HG03460 (cell line): ENCODE measurements around the gene IRF1.
"Not testable (repeated sequence)": the region's sequence is repeated elsewhere in the genome, so short reads cannot be mapped to it uniquely, and the experiment has no call there.

Experiments
- ATAC-seq: cut with Tn5 transposase; IDR thresholded peaks from one replicate; pipeline ENCODE4 v1.9.1; 2021; ENCODE audit not compliant: unreplicated experiment

IRF1 gene

GRCh38 chr5:132445640-132445923, 45.0 kb downstream of the IRF1 start:
- ATAC-seq, result no peak

GRCh38 chr5:132444841-132445639, 45.5 kb downstream of the IRF1 start:
- no peak for ATAC-seq

- no peak for ATAC-seq
Observed at GRCh38 chr5:132444061-132444460, 46.5 kb downstream of the IRF1 start.

GRCh38 chr5:132439521-132440089, 51.0 kb downstream of the IRF1 start:
- no peak for ATAC-seq

GRCh38 chr5:132438917-132439316, 51.7 kb downstream of the IRF1 start:
- no peak for ATAC-seq

- ATAC-seq, result not testable (repeated sequence)
Observed at GRCh38 chr5:132438267-132438645, 52.3 kb downstream of the IRF1 start.

GRCh38 chr5:132437604-132438266, 52.8 kb downstream of the IRF1 start:
- ATAC-seq, result peak; percentile 71

GRCh38 chr5:132436936-132437335, 53.6 kb downstream of the IRF1 start:
- no peak for ATAC-seq

GRCh38 chr5:132435886-132436285, 54.7 kb downstream of the IRF1 start:
- ATAC-seq, result no peak

GRCh38 chr5:132435447-132435846, 55.1 kb downstream of the IRF1 start:
- no peak for ATAC-seq

- no peak for ATAC-seq
Observed at GRCh38 chr5:132434416-132435286, 55.9 kb downstream of the IRF1 start.

- no peak for ATAC-seq
Observed at GRCh38 chr5:132433141-132433540, 57.4 kb downstream of the IRF1 start.

- ATAC-seq, result no peak
Observed at GRCh38 chr5:132431632-132432031, 58.9 kb downstream of the IRF1 start.
